Endothelial cell of umbilical vein (primary cell): ENCODE results near the gene TERT. TPM values are rescaled to one million over a fixed set of nuclear protein-coding genes. Genes with fewer than 3 reads are reported as not detected.

Experiments used
- BruUV-seq: library from RNA; stranded (reverse); fragments of 400-500 nt; replicated peaks from 2 replicates; lab custom pipeline; 2021; lab: Mats Ljungman, UMichigan
- CTCF ChIA-PET: fragments of 300-600, 350-600 bp; sonication (Branson Sonifier 250); formaldehyde crosslinking; loops from one replicate; lab custom pipeline; 2021; ENCODE audit warnings: antibody characterized with exemption, inconsistent platforms; lab: Charles Lee
- POLR2A ChIA-PET: fragments of 300-600, 350-600 bp; sonication (Branson Sonifier 250); formaldehyde crosslinking; loops from one replicate; lab custom pipeline; 2021; ENCODE audit warnings: antibody characterized with exemption, inconsistent platforms; lab: Charles Lee
- DNase-seq: peaks from one replicate; pipeline ENCODE4 v3.0.0-alpha.2; 2011; ENCODE audit warnings: low read depth, low spot score
- FAIRE-seq: peaks from 2 replicates; lab custom pipeline; 2011; peaks lifted over from hg19 to GRCh38; lab: Jason Lieb, UNC
- H2AFZ ChIP-seq: 2 replicates; pipeline ENCODE4 v1.6.0; 2012; ENCODE audit warnings: low read depth, low read length, control low read depth, inconsistent platforms
- H3K27ac ChIP-seq: 2 replicates; pipeline ENCODE4 v1.5.1; 2011; ENCODE audit warnings: low read depth, mild to moderate bottlenecking, control low read depth, low read length, moderate library complexity; ENCODE audit not compliant: insufficient read depth
- H3K27me3 ChIP-seq, 2 experiments: 2 replicates each; pipeline versions ENCODE4 v1.6.0 to v1.6.1; 2011; ENCODE audit warnings: low read length in 2 of 2, mixed read lengths in 1 of 2; ENCODE audit not compliant: control insufficient read depth in 2 of 2, insufficient read depth in 2 of 2
- H3K36me3 ChIP-seq, 2 experiments: 2 replicates in 1 of 2; 3 replicates in 1 of 2; pipeline ENCODE4 v1.5.1; 2011; ENCODE audit warnings: low read length in 2 of 2, mild to moderate bottlenecking in 1 of 2, moderate library complexity in 1 of 2; ENCODE audit not compliant: control insufficient read depth in 2 of 2, insufficient read depth in 2 of 2; ENCODE audit errors: extremely low read depth in 1 of 2
- H3K4me1 ChIP-seq: 3 replicates; pipeline ENCODE4 v1.5.1; 2011; ENCODE audit warnings: mild to moderate bottlenecking, low read length; ENCODE audit not compliant: control insufficient read depth, insufficient read depth; ENCODE audit errors: extremely low read depth
- H3K4me2 ChIP-seq: 2 replicates; pipeline ENCODE4 v1.6.1; 2011; ENCODE audit warnings: low read length, control low read depth, mixed read lengths; ENCODE audit not compliant: insufficient read depth
- H3K4me3 ChIP-seq, 3 experiments: fragments of 200-600 bp in 1 of 3; sonication (generic), shearing (Covaris generic) in 1 of 3; replicated peaks in 1 of 3; 2 replicates each; pipeline ENCODE4 v1.5.1; 2011 to 2016; ENCODE audit warnings: control low read depth in 3 of 3, low read length in 3 of 3, mild to moderate bottlenecking in 2 of 3, inconsistent platforms in 1 of 3, low read depth in 1 of 3, moderate library complexity in 1 of 3; ENCODE audit not compliant: insufficient read depth in 1 of 3
- H3K79me2 ChIP-seq: 2 replicates; pipeline ENCODE4 v1.6.0; 2012; ENCODE audit warnings: low read length, inconsistent platforms; ENCODE audit not compliant: control insufficient read depth, insufficient read depth
- H3K9ac ChIP-seq: replicated peaks from 2 replicates; pipeline ENCODE3; 2011; ENCODE audit warnings: low read length, control low read depth; ENCODE audit not compliant: insufficient read depth; ENCODE audit errors: extremely low read depth
- H3K9me1 ChIP-seq: replicated peaks from 3 replicates; pipeline ENCODE4 v1.6.0; 2011; ENCODE audit warnings: mild to moderate bottlenecking, low read length; ENCODE audit not compliant: control insufficient read depth, insufficient read depth; ENCODE audit errors: extremely low read depth
- H3K9me3 ChIP-seq: replicated peaks from 2 replicates; pipeline ENCODE4 v1.5.1; 2012; ENCODE audit warnings: low read length, inconsistent platforms; ENCODE audit not compliant: control insufficient read depth, insufficient read depth
- H4K20me1 ChIP-seq: replicated peaks from 2 replicates; pipeline ENCODE3; 2011; ENCODE audit warnings: mild to moderate bottlenecking, low read length; ENCODE audit not compliant: control insufficient read depth, insufficient read depth; ENCODE audit errors: extremely low read depth
- FOS ChIP-seq: IDR thresholded peaks from 2 replicates; pipeline ENCODE4 v1.6.1; 2011; ENCODE audit warnings: mild to moderate bottlenecking, low read length, moderate library complexity, borderline replicate concordance; ENCODE audit not compliant: insufficient read depth
- JUN ChIP-seq: IDR thresholded peaks from 2 replicates; pipeline ENCODE4 v1.6.1; 2011; ENCODE audit warnings: borderline replicate concordance, low read depth; ENCODE audit not compliant: insufficient read length, insufficient read depth
- MYC ChIP-seq: IDR thresholded peaks from one replicate; pipeline ENCODE4 v1.6.1; 2011; ENCODE audit warnings: mild to moderate bottlenecking, low read depth, low read length
- POLR2A ChIP-seq: IDR thresholded peaks from 2 replicates; pipeline ENCODE4 v1.6.1; 2012; ENCODE audit warnings: low read depth, mild to moderate bottlenecking, control low read depth, low read length
- POLR2AphosphoS5 ChIP-seq: IDR thresholded peaks from 2 replicates; pipeline ENCODE4 v1.6.1; 2012; ENCODE audit warnings: low read depth, mild to moderate bottlenecking, control low read depth, low read length, moderate library complexity; ENCODE audit not compliant: insufficient read depth
- dilution Hi-C: fragments of 300-500 bp; cut with MboI; formaldehyde crosslinking; loops from one replicate; pipeline ENCODE4 v1.15.0; 2019; ENCODE audit warnings: low sequenced_read_pairs; ENCODE audit not compliant: extremely low pct_ligation_motif_present
- intact Hi-C: fragments of 100-400 bp; cut with micrococcal nuclease; formaldehyde crosslinking; loops from one replicate; pipeline ENCODE4 v1.10.0; 2022
- polyA plus RNA-seq, 4 experiments: library from polyadenylated mRNA; depleted of rRNA in 3 of 4; stranded (reverse) in 3 of 4; unstranded in 1 of 4; fragments of >200 nt; gene quantifications; 2 replicates each; pipeline versions ENCODE4 v1.2.1 to v1.2.3, GENCODE V29; 2011 to 2012; ENCODE audit warnings: missing spikeins in 1 of 4
- total RNA-seq: library from RNA; stranded (reverse); gene quantifications from 2 replicates; pipeline ENCODE4 v1.2.3, GENCODE V29; 2021
- TF ChIP-seq, protein P1 (sequence below): IDR thresholded peaks from 2 replicates; pipeline ENCODE4 v1.6.1; 2011; ENCODE audit not compliant: insufficient read depth, insufficient read length
- TF ChIP-seq, protein P2 (sequence below), 2 donors: IDR thresholded peaks; 1 replicate in 1 of 2; 2 replicates in 1 of 2; pipeline ENCODE4 v1.5.1; 2011; ENCODE audit warnings: low read length in 2 of 2, mild to moderate bottlenecking in 2 of 2, moderate library complexity in 2 of 2, control low read depth in 1 of 2, inconsistent platforms in 1 of 2, low read depth in 1 of 2; ENCODE audit not compliant: insufficient read depth in 1 of 2; ENCODE audit errors: extremely low read depth in 1 of 2

Gene TERT
- total and polyA plus RNA-seq, 2 donors (not counting 3 experiments of a cell fraction or from before 2014, with no cell fraction given) = 0.04 TPM; not detected in 1

DNA sequence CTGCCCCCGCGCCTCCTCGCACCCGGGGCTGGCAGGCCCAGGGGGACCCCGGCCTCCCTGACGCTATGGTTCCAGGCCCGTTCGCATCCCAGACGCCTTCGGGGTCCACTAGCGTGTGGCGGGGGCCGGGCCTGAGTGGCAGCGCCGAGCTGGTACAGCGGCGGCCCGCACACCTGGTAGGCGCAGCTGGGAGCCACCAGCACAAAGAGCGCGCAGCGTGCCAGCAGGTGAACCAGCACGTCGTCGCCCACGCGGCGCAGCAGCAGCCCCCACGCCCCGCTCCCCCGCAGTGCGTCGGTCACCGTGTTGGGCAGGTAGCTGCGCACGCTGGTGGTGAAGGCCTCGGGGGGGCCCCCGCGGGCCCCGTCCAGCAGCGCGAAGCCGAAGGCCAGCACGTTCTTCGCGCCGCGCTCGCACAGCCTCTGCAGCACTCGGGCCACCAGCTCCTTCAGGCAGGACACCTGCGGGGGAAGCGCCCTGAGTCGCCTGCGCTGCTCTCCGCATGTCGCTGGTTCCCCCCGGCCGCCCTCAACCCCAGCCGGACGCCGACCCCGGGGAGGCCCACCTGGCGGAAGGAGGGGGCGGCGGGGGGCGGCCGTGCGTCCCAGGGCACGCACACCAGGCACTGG lies 548 bp downstream of the TERT start:
- H3K9ac ChIP-seq = no peak overlapping the region
- H2AFZ ChIP-seq = no peak overlapping the region
- peaks cover 0 to 13% of the 10 kb centered on the region in 2 experiments for H3K27me3 ChIP-seq
- H3K27ac ChIP-seq = no peak overlapping the region
- no peaks in the 10 kb centered on the region for H3K9me3 ChIP-seq
- no peaks in the 10 kb centered on the region for H3K36me3 ChIP-seq
- no peaks in the 10 kb centered on the region for H3K79me2 ChIP-seq
- H4K20me1 ChIP-seq = no peaks in the 10 kb centered on the region
- H3K4me1 ChIP-seq = no peaks in the 10 kb centered on the region
- ChIA-PET CTCF (no interaction called here), POLR2A (no interaction called here)
- H3K4me2 ChIP-seq = no peak overlapping the region
- TF ChIP-seq, protein P1, sequence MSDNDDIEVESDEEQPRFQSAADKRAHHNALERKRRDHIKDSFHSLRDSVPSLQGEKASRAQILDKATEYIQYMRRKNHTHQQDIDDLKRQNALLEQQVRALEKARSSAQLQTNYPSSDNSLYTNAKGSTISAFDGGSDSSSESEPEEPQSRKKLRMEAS = no peak
- TF ChIP-seq MYC (no peak), POLR2A (no peak), JUN (no peak), FOS (no peak), POLR2AphosphoS5 (no peak)
- TF ChIP-seq, protein P2, sequence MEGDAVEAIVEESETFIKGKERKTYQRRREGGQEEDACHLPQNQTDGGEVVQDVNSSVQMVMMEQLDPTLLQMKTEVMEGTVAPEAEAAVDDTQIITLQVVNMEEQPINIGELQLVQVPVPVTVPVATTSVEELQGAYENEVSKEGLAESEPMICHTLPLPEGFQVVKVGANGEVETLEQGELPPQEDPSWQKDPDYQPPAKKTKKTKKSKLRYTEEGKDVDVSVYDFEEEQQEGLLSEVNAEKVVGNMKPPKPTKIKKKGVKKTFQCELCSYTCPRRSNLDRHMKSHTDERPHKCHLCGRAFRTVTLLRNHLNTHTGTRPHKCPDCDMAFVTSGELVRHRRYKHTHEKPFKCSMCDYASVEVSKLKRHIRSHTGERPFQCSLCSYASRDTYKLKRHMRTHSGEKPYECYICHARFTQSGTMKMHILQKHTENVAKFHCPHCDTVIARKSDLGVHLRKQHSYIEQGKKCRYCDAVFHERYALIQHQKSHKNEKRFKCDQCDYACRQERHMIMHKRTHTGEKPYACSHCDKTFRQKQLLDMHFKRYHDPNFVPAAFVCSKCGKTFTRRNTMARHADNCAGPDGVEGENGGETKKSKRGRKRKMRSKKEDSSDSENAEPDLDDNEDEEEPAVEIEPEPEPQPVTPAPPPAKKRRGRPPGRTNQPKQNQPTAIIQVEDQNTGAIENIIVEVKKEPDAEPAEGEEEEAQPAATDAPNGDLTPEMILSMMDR (IDR thresholded peaks at IDR 0.05; ENCODE audit: extremely low read depth in 1 of 2, insufficient read depth in 1 of 2, low read depth in 1 of 2, low read length in 2 of 2) = no peak
- FAIRE-seq (no peak), DNase-seq (no peak)
- BruUV-seq = no TSS peak
- no peak overlapping the region for H3K4me3 ChIP-seq
- H3K9me1 ChIP-seq = no peaks in the 10 kb centered on the region
- intact Hi-C loops (no loop called here), dilution Hi-C loops (no loop called here)
